ENCODE data around the gene FLYWCH2.

FLYWCH2 gene

GRCh38 chr16:2871926-2872325 is 11.1 kb upstream of the FLYWCH2 start:
- intact Hi-C loops (cut with DNase I): loop anchor here (5.0 kb wide), 1 partner anchor 55 kb away; no protein-coding TSS in a partner anchor

GRCh38 chr16:2874032-2874911 is 8.7 kb upstream of the FLYWCH2 start:
- intact Hi-C loops (cut with DNase I): loop anchor here (5.0 kb wide), 1 partner anchor 53 kb away; no protein-coding TSS in a partner anchor

More at GRCh38 chr16:2871926-2872325, 11.1 kb upstream of the FLYWCH2 start:
- no peak for DNase-seq

DNA sequence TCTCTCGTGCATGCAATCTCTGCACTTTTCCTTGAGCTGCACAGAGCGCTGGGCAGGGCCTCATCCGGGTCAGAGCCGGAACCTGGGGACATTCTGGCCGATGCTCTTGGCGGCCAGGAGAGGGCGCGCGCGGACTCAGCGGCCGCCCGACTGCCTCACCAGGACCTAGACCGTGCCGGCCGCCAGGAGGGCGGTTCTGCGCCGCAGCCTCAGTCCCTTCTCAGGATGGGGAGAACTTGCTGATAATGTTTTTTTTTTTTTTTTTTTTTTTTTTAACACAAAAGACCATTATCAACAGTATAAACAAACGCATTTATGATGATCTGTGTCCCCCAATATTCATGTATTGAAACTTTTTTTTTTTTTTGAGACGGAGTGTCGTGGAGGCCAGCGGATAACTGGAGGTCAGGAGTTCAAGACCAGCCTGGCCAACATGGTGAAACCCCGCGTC is 8.1 kb upstream of the FLYWCH2 start:
- intact Hi-C loops (cut with DNase I): loop anchor here (5.0 kb wide), 1 partner anchor 52 kb away; no protein-coding TSS in a partner anchor
- peak; percentile 30 to 90 (median 79) for DNase-seq

More at GRCh38 chr16:2874032-2874911, 8.7 kb upstream of the FLYWCH2 start:
- DNase-seq: no peak

DNA sequence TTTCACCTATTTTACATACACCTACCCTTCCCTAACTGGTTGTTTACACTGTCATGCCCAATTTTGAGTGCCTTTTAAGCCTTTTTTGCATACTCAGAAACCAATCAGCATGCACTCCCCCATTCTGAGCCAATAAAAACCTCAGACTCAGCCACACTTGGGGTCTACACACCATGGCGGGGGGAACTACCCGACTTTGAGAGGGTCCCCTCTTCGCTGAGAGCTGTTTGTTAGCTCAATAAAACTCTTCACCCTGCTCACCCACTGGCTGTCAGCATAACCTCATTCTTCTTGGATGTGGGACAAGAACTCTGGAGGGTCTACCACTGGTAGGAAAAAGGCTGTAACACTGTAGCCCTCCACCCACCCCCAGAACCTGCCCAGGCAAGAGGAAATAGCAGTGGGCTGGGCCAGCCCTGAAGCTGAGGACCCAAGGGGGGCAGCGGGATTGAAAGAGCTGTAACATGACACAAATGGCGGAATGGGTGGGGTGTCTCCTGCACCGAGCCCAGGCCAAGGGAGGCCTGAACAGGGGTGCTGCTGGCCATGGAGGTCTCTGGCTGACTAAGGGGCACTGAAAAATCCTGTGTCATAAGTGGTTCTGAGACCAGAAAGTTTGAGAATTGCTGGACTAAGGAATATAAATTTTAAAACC is 3.0 kb upstream of the FLYWCH2 start:
- DNase-seq: no peak
- intact Hi-C loops (cut with DNase I): no loop called here

DNA sequence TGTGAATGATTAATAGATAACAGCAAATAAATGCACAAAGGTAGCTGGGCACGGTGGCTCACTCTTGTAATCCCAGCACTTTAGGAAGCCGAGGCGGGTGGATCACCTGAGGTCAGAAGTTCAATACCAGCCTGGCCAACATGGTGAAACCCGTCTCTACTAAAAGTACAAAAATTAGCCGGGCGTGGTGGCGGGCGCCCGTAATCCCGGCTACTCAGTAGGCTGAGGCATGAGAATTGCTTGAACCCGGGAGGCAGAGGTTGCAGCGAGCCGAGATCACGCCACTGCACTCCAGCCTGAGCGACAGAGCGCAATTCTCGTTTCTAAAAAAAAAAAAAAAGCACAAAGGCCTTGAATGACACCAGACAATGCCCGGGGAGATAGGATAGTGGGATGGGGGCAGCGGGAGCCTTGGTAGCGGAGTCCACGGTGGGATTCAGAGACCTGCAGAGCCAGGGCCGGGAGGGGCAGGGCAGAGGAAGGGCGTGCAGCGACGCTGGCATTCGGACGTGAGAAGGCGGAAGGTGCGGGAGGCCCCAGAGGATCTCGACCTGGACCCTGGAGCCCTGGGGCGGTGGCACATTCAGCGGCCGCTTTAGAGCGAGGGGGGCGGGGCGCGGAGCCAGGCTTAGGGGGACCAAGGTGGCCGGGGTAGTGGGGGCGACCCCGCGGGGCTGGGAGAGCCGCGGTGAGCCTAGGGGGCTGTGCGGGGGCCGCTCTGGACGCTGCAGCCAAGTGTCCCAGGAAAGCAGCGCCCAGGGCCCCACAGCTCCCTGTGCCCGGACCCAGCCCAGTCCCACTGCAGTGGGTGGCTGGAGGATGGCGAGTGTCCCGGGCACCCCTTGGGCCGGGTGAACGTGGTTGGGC is 999 bp upstream of the FLYWCH2 start:
- peak in 28 of 42 donors; percentile 14 to 67 (median 37) for DNase-seq

DNA sequence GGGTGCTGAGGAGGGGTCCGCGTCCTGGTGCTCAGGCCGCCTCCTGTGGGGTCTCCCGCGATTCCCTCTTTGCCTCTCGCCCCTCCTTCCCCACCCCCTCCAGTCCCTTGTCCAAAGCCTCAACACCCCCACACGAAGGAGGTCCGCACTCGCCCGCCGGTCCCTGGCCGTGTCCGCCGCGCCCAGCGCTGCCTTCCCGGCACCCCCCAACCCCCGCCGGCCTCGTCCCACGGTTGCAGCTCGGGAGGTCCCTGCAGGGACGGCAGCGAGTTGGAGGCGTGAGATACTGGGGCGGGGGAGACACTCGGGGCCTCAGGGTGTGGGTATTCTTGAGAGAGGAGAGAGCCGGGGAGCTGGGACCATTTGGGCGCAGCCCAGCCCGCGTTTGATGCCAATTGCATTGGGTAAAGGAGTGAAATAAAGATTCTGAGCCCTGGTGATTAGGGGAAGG is 468 bp downstream of the FLYWCH2 start:
- DNase-seq: peak in 26 of 42 donors; percentile 11 to 57 (median 28)
- intact Hi-C loops (cut with DNase I): no loop called here

More for the DNA sequence above, 999 bp upstream of the FLYWCH2 start:
- intact Hi-C loops (cut with DNase I): loop anchor here (1.0 kb wide), 1 partner anchor 23 kb away; no protein-coding TSS in a partner anchor

DNA sequence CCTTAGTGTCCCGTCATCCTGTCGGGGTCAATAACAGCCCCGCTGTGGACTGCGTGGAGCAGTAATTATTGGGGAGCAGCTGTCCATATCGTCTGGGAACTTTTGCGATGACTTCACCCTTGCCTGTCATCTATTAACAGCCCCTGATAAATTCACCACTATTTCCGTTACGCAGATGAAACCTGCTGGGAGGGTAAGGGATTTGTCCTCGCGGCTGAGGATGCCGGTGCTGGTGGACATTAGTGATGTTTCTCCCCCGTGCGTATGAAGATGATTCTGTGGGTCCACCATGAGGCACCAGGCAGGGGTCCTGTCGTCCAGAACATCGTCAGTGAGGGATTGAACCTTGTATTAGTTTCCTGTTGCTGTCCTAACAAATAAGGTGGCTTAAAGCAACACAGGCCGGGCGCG is 1.0 kb downstream of the FLYWCH2 start:
- intact Hi-C loops (cut with DNase I): no loop called here
- no peak for DNase-seq

GRCh38 chr16:2894231-2894630 is 11.2 kb downstream of the FLYWCH2 start:
- DNase-seq: no peak
- intact Hi-C loops (cut with DNase I): no loop called here

GRCh38 chr16:2895813-2896212 is 12.8 kb downstream of the FLYWCH2 start:
- no peak for DNase-seq
- intact Hi-C loops (cut with DNase I): no loop called here

DNA sequence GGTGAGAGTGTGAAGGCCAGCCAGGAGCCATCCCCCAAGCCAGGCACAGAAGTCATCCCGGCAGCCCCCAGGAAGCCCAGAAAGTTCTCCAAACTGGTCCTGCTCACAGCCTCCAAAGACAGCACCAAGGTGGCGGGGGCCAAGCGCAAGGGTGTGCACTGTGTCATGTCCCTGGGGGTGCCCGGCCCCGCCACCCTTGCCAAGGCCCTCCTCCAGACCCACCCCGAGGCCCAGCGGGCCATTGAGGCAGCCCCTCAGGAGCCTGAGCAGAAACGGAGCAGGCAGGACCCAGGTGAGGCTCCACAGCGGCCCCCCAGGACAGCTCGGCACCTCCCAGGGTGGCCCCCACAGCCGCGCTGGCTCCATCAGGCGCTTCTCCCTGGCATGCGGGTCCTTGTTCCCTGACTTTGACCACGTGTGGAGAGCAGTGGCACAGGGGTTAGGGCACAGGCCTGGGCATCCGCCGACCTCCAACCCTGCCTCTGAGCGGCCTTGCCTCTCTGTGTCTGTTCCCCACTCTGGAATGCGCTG is 13.5 kb downstream of the FLYWCH2 start:
- DNase-seq: no peak
- intact Hi-C loops (cut with DNase I): no loop called here

GRCh38 chr16:2897110-2897509 is 14.1 kb downstream of the FLYWCH2 start:
- intact Hi-C loops (cut with DNase I): no loop called here

GRCh38 chr16:2898831-2899563 is 16.0 kb downstream of the FLYWCH2 start:
- intact Hi-C loops (cut with DNase I): no loop called here
- DNase-seq: no peak

More at GRCh38 chr16:2897110-2897509, 14.1 kb downstream of the FLYWCH2 start:
- DNase-seq: no peak

DNA sequence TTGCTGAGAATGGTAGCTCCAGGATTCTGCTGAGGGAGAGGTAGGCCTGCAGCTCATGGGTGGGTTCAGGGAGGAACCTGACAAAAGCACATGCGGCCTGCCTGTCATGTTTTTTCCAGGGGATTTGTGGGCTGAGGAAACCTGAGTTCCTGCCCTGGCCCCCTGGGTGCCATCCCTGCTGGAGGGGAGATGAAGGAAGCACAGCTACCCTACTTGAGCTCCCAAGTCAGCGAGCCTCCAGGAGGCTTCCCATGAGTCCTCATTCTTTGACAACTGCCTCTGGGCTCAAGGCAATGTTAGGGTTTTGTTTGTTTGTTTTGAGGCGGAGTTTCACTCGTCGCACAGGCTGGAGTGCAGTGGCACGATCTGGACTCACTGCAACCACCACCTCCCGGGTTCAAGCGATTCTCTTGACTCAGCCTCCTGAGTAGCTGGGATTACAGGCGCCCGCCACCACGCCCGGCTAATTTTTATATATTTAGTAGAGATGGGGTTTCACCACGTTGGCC is 16.6 kb downstream of the FLYWCH2 start:
- intact Hi-C loops (cut with DNase I): no loop called here
- no peak for DNase-seq

- intact Hi-C loops (cut with DNase I): no loop called here
Measured at GRCh38 chr16:2900526-2901075, 17.6 kb downstream of the FLYWCH2 start.

DNA sequence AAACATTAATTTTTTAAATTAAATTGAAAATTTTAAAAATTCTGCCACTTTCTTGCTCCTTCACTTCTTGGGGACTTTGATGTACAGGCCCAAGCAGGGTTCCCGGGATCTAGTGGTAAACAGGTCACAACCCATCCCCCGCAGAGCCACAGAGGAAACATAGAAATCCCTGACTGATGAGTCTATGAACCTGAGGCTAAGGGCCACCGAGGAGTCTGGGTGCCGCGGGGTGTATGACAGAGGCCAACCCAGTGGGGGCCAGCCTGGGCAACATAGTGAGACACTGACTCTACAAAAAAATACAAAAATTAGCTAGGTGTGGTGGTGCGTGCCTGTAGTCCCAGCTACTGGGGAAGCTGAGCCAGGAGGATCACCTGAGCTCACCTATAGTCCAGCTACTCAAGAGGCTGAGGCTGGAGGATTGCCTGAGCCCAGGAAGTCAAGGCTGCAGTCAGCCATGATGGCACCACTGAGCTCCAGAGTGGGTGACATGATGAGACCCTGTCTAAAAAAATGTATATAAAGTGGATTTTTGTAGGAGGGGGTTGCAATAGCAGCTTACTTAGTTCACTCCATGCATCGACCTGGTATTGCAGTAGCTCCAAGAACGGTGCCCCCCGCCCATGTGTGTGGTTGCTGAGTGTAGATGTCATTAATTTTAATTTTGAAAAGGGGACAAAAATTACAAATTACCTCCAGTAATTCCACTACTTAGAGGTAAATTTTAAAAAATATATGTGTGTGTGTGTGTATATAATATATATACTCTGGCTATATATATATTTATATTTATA is 19.5 kb downstream of the FLYWCH2 start:
- no peak for DNase-seq
- intact Hi-C loops (cut with DNase I): no loop called here

More at GRCh38 chr16:2900526-2901075, 17.6 kb downstream of the FLYWCH2 start:
- DNase-seq: no peak

- peak; percentile 64 to 94 (median 88) for DNase-seq
- intact Hi-C loops (cut with DNase I): no loop called here
Measured at GRCh38 chr16:2904100-2904921, 21.3 kb downstream of the FLYWCH2 start.

All from head of caudate nucleus (tissue), 42 donors.